ENCODE data around the gene HEBP1.

Gene HEBP1

DNA sequence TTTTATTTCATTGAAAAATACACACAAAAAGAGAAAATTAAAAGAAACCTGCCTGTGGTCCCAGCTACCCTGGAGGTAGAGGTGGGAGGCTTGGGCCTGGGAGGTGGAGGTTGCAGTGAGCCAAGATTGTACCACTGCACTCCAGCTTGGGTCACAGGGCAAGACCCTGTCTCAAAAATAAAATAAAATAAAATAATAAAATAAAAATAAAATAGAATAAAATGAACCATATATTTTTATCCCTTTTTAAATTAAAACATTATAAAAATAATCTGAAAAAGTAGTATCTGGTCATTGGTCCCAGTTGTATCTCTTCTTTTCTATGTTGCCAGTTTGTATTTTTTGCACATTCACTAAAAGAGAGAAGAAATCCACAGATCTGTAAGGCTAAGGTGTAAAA is 27.4 kb upstream of the HEBP1 start:
- DNase-seq (ENCODE audit: low read depth, low spot score), result no peak
- TF ChIP-seq, protein P1, sequence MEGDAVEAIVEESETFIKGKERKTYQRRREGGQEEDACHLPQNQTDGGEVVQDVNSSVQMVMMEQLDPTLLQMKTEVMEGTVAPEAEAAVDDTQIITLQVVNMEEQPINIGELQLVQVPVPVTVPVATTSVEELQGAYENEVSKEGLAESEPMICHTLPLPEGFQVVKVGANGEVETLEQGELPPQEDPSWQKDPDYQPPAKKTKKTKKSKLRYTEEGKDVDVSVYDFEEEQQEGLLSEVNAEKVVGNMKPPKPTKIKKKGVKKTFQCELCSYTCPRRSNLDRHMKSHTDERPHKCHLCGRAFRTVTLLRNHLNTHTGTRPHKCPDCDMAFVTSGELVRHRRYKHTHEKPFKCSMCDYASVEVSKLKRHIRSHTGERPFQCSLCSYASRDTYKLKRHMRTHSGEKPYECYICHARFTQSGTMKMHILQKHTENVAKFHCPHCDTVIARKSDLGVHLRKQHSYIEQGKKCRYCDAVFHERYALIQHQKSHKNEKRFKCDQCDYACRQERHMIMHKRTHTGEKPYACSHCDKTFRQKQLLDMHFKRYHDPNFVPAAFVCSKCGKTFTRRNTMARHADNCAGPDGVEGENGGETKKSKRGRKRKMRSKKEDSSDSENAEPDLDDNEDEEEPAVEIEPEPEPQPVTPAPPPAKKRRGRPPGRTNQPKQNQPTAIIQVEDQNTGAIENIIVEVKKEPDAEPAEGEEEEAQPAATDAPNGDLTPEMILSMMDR (IDR thresholded peaks at IDR 0.05; ENCODE audit: insufficient read depth, low read length, missing control alignments), result no peak
- CTCF ChIA-PET, result interaction anchor here (1.2 to 4.6 kb wide), 4 partner anchors 10 to 205 kb away, joined by 3 to 24 read pairs (median 5); no protein-coding TSS in a partner anchor
- H3K4me3 ChIP-seq (ENCODE audit: low read depth, low read length), result no peak overlapping the region
- POLR2A ChIA-PET, result no interaction called here

DNA sequence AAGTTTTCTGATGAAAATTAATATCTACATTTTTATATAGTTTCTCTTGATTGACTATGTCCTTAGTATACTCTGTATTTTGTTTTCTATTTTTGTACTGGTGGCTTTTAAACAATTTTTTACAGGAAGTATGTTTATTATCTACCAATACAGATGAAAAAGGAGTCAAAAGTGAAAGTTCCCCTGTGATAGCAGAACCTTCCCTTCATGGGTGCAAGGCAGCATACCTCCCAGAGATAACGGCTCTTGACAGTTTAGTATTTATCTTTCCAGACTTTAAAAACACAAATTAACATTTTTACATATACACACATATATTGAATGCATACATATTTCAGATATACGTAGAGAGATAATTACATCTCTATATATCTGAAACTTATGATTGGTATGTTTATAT is 27.0 kb upstream of the HEBP1 start:
- no peak overlapping the region for H3K4me3 ChIP-seq (ENCODE audit: low read depth, low read length)
- DNase-seq (ENCODE audit: low read depth, low spot score), result no peak
- POLR2A ChIA-PET, result no interaction called here
- CTCF ChIA-PET, result interaction anchor here (1.0 to 4.6 kb wide), 7 partner anchors 10 to 206 kb away, joined by 3 to 40 read pairs (median 5); no protein-coding TSS in a partner anchor
- TF ChIP-seq, protein P1 (IDR thresholded peaks at IDR 0.05; ENCODE audit: insufficient read depth, low read length, missing control alignments), result no peak

DNA sequence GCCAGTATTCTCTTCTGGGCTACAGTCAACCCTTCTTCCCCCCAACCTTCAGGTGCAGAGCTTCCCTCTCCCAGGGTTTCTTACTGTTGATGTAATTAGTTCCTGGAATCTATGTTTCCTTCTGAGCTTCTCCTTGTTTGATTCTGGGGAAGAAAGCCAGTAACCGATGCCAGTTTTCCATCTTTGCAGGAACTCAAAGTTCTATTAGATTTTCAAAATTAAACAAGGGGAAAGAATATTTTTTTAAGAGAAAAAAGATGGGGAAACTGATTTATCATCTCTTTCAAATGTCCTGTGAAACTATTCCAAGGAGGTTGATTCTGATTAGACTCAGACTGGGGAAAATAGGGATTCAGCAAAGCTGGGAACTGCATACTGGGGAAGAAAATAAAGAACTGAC is 26.2 kb upstream of the HEBP1 start:
- TF ChIP-seq, protein P1 (IDR thresholded peaks at IDR 0.05; ENCODE audit: insufficient read depth, low read length, missing control alignments), result no peak
- H3K4me3 ChIP-seq (ENCODE audit: low read depth, low read length), result no peak overlapping the region
- no peak for DNase-seq (ENCODE audit: low read depth, low spot score)
- CTCF ChIA-PET, result interaction anchor here (1.0 to 3.9 kb wide), 9 partner anchors 9 to 209 kb away, joined by 3 to 40 read pairs (median 5); no protein-coding TSS in a partner anchor
- POLR2A ChIA-PET, result no interaction called here

DNA sequence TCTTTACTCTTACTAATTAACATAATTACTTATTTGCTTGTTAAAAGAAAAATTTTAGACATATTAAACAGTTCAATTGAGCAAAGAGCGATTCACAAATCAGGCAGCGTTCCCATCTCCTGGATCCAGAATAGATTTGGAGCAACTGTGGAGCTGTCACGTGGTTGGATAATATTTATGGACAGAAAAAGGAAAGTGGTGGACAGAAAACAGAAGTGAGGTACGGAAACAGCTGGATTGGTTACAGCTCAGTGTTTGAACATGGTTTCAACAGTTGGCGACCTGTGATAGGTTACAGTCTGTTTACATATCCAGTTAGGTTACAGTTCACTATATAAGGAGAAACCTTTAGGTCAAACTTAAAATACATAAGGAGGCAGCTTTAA is 24.5 kb upstream of the HEBP1 start:
- CTCF ChIA-PET, result interaction anchor here (0.7 to 3.9 kb wide), 19 partner anchors 9 to 247 kb away, joined by 3 to 40 read pairs (median 5); no protein-coding TSS in a partner anchor
- TF ChIP-seq, protein P1 (IDR thresholded peaks at IDR 0.05; ENCODE audit: insufficient read depth, low read length, missing control alignments), result no peak
- POLR2A ChIA-PET, result no interaction called here
- no peak for DNase-seq (ENCODE audit: low read depth, low spot score)
- H3K4me3 ChIP-seq (ENCODE audit: low read depth, low read length), result no peak overlapping the region

DNA sequence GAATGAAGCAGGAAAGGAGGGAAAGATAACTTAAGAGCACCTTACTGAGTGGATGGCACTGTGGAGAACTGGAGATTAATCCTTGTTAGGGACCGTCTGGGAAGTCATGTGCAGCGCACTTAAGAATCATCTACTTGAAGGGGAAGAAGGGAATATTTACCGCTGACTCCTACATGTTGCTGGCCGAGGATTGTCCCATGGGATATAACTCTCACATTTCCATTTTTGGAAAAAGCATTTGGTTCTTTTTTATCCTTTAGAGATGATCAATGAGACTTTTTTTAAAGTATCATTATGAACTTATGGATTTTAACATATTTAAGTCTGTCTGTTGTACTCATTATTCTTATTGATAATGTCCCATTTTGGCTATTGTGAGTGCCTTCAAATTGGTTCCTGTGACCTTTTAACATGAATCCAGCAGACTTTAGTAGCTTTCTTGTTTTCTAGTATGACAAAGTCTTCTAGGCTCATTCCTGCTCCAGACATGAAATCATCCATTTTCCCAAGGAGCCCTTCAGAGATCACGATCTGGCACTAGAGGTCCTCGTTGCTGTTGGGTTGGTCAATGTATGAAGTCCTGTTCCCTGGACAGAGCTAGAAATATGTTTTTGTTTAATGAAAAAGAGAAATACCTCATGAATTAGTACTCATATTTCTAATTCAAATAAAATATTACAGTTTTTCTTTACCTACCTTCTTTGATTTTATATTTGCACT is 23.9 kb upstream of the HEBP1 start:
- no peak overlapping the region for H3K4me3 ChIP-seq (ENCODE audit: low read depth, low read length)
- ChIA-PET POLR2A (no interaction called here), CTCF (interaction anchor here (0.6 to 3.9 kb wide), 22 partner anchors 9 to 247 kb away, joined by 3 to 40 read pairs (median 5); no protein-coding TSS in a partner anchor)
- TF ChIP-seq, protein P1 (IDR thresholded peaks at IDR 0.05; ENCODE audit: insufficient read depth, low read length, missing control alignments), result peak; percentile 48
- DNase-seq (ENCODE audit: low read depth, low spot score), result no peak

DNA sequence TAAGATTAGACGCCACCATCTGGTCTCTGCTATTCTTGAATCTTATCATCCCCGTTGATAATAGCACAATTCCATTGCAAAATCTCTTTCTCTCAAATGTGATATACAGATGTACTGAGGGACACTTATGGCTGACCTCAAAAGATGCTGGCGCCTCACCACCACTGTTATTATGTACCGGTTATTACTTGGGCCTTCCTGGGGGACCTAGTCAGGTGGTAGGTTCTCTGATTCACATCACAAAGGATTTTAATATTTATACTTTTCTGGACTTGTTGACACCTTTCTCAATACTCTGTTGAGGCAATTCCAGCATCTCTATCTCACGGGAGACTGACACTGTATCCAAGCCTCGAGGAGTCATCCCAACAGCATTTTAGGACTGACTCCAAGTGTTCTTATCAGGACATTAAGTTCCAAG is 22.8 kb upstream of the HEBP1 start:
- TF ChIP-seq, protein P1 (IDR thresholded peaks at IDR 0.05; ENCODE audit: insufficient read depth, low read length, missing control alignments), result no peak
- CTCF ChIA-PET, result interaction anchor here (0.7 to 3.9 kb wide), 11 partner anchors 11 to 212 kb away, joined by 3 to 40 read pairs (median 6); no protein-coding TSS in a partner anchor
- no peak for DNase-seq (ENCODE audit: low read depth, low spot score)
- POLR2A ChIA-PET, result no interaction called here
- no peak overlapping the region for H3K4me3 ChIP-seq (ENCODE audit: low read depth, low read length)

All from AG04449 (cell line).